Right ventricle myocardium superior (tissue), 1 donor: ENCODE results near the gene TTC4. TPM values are rescaled to one million over a fixed set of nuclear protein-coding genes. Genes with fewer than 3 reads are reported as not detected.
A peak's percentile ranks its signal among the peaks of the same experiment; 100 is the strongest.

ENCODE experiments used
- ATAC-seq: fragments of 200-7000 bp; cut with Tn5 transposase; one replicate; pipeline ENCODE4 v1.9.1; 2020; ENCODE audit warnings: mild to moderate bottlenecking; ENCODE audit not compliant: poor library complexity
- DNase-seq: peaks from one replicate; pipeline ENCODE4 v3.0.0-alpha.2; 2020
- intact Hi-C: fragments of 100-400 bp; cut with DNase I; formaldehyde crosslinking; loops from one replicate; pipeline ENCODE4 v1.11.2; 2022
- long read RNA-seq: library from polyadenylated mRNA; unstranded; transcript quantifications from one replicate; pipeline ENCODE4 v2.0.0, GENCODE V29; 2021
- total RNA-seq: library from RNA; stranded (reverse); fragmentation: NEBNext Ultra II Directional; extraction: Animal tissue kit (Norgen Biotek cat#: 25700); gene quantifications from one replicate; pipeline ENCODE4 v1.2.1, GENCODE V29; 2021
- donor health status: DM: no; HTN: yes; CAD: no; lungs with severe emphysema.

TTC4 gene, protein sequence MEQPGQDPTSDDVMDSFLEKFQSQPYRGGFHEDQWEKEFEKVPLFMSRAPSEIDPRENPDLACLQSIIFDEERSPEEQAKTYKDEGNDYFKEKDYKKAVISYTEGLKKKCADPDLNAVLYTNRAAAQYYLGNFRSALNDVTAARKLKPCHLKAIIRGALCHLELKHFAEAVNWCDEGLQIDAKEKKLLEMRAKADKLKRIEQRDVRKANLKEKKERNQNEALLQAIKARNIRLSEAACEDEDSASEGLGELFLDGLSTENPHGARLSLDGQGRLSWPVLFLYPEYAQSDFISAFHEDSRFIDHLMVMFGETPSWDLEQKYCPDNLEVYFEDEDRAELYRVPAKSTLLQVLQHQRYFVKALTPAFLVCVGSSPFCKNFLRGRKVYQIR
- 14.8 TPM for total RNA-seq
- long read RNA-seq, transcript TTC4-201 (10 exons, 2,395 nt) = major isoform, 62 of 67 reads
- long read RNA-seq, partial matches to known transcripts = 0 of 67 reads
- long read RNA-seq, other reads (novel, unspliced or antisense) = 5 of 67 reads

- ATAC-seq = peak; percentile 100
- intact Hi-C loops = no loop called here
Measured at GRCh38 chr1:54715493-54716298, at the start of gene TTC4. TSS of gene TTC4 (plus strand) at chr1:54715861. CDS start at chr1:54715909, 48 bp downstream.

GRCh38 chr1:54666333-54666732 is 49.3 kb upstream of the TTC4 start:
- DNase-seq (no peak), ATAC-seq (no peak)
- intact Hi-C loops = no loop called here

More at GRCh38 chr1:54715493-54716298, at the start of gene TTC4:
- DNase-seq = peak; percentile 90

GRCh38 chr1:54667797-54668196 is 47.9 kb upstream of the TTC4 start:
- ATAC-seq (no peak), DNase-seq (no peak)
- intact Hi-C loops = no loop called here

- no peak for ATAC-seq
- intact Hi-C loops = no loop called here
- no peak for DNase-seq
Measured at GRCh38 chr1:54668567-54668966, 47.1 kb upstream of the TTC4 start.

- intact Hi-C loops = no loop called here
- no peak for DNase-seq
- peak; percentile 38 for ATAC-seq
Measured at GRCh38 chr1:54671985-54672608, 43.6 kb upstream of the TTC4 start.

DNA sequence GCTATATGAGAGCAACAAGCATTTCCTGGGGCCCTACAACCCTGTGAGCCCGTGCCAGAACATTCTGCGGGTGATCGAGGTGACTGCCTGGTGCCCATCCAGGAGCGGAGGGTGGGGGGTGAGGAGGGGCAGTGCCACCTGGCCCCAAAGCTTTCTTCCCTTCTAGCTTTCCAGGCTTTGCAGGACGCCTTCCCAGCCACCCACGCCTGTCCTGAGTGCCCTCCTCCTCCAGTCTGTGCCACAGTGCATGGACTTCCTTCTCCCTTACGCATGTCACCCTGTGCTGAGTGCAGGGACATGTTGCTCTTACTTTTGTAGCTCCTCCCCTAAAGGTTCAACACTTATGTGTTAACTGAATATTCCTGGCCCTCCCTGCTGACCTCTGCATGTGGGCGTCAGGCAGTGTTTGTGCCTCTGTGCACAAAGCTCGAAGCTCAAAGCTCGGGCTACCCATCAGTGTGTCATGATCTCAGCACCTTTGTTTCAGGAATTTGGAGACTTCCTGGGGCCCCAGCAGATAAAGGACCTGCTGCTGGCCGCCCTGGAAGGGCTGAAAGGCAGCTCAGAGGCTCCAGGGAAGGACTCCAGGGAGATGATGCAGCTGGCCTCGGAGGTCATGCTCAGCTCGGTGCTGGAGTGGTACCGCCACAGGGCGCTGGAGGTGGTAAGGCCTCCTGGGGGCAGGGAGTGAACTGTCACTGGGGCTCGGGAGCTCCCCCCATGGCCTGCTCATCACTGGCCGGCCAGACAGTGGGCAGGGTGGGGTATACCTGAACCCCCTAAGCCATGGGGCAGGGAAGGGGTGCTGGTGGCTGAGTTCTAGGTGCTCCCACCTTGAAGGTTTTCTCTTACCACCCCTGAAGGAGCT is 36.7 kb upstream of the TTC4 start:
- intact Hi-C loops = no loop called here
- ATAC-seq = no peak
- DNase-seq = no peak

DNA sequence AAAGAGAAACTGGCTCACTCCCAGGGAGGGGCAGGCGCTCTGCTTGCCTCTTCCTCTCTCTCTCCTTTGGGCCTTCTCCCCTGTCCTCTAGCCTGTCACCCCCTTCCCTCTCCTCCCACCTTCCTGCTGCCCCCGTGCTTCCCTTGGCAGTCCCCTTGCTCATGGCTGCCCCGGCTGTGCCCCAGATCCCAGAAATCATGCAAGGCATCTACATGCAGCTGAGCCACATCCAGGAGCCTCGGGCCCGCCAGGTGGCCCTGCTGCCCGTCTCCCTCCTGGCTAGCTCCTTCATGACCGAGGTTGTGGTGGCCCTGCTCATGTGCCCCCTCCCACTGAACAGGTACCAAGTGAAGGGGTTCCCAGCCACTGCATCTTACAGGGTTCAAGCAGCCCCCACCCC is 36.0 kb upstream of the TTC4 start:
- intact Hi-C loops = no loop called here
- ATAC-seq = no peak
- no peak for DNase-seq

- ATAC-seq = no peak
- intact Hi-C loops = no loop called here
- DNase-seq = no peak
Measured at GRCh38 chr1:54680387-54680786, 35.3 kb upstream of the TTC4 start.

- DNase-seq (no peak), ATAC-seq (no peak)
- intact Hi-C loops = no loop called here
Measured at GRCh38 chr1:54681358-54681757, 34.3 kb upstream of the TTC4 start.

DNA sequence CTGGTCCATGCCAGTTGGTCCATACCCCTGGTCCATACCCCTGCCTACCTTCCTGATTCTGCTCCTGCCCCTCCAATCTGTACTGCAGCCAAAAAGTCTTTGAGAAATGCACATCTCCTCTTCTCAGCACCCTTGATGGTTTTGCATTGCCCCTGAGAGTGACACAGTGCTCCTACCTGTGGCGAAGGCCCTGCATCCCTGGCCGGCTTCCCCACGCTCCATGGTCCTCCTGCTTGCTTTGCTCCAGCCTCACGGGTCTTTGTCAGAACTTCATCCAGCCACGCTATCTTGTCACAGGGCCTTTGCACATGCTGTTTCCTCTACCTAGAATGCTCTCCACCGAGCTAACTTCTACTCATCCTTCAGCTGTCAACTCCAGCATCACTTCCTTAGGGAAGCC is 32.2 kb upstream of the TTC4 start:
- no peak for ATAC-seq
- DNase-seq = no peak
- intact Hi-C loops = no loop called here

DNA sequence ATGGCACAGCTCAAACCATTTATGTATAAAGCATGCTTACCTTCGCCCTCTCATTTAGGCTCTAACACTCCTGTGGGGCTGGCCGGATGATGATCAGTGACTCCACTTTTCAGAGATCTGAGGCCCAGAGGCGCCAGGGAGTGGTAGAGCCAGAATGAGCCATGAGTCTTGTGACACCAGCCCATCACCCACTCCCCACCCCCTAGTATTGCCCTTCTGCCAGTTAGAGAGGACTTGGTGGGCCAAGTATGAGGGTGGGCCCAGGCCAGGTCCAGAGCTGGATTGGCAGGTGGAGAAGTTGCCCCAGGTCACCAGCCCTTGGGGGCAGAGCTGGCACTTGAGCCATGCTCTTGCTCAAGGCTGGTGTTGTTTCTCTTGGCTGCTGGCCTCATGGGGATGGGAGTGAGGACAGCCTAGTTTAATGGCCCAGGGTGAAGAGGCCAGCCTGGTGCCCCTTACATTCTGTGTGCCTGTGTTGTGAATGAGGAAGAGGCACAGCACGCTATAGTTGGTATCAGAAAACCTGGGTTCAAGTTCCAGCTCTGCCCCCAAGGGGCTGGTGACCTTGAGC is 30.2 kb upstream of the TTC4 start:
- DNase-seq (no peak), ATAC-seq (no peak)
- intact Hi-C loops = no loop called here

- intact Hi-C loops = no loop called here
- DNase-seq = no peak
- no peak for ATAC-seq
Measured at GRCh38 chr1:54686155-54686554, 29.5 kb upstream of the TTC4 start.

DNA sequence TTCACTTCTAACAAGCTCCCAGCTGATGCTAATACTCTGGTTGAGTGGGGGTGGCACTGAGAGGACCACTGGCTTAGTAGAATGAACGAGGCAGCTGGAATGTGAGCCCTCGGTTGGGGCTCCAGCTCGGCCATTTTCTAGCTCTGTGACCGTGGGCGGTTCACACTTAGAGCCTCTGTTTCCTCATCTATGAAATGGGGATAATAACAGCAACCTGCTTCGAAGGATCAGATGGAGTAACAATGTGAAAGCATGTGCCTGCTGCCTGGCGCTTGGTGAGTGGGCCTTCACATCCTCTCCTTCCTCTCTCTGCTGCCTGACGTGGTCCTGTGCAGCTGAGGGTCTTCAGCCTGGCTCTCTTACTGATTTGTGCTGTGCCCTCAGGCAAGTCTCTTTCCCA is 20.9 kb upstream of the TTC4 start:
- intact Hi-C loops = no loop called here
- no peak for ATAC-seq
- DNase-seq = no peak

- DNase-seq = no peak
- intact Hi-C loops = no loop called here
Measured at GRCh38 chr1:54695221-54695620, 20.4 kb upstream of the TTC4 start.

DNA sequence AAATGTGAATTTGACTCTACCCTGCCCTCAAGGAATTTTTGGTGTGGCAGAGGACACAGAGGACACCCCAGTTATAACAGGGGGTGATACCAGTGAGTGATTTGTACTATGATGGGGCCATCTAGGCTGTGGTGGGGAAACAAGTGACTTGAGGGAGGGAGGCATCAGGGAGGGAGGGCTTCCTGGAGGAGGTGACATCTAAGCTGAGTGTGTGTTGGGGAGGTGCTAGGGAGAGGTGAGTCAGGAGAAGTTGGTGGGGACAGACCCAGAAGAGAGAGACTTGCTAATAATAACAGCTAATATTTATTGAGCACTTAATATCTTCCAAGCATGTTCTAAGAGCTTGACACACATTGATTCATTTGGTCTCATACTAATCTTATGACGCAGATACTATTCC is 19.9 kb upstream of the TTC4 start:
- no peak for ATAC-seq
- intact Hi-C loops = no loop called here
- no peak for DNase-seq

More at GRCh38 chr1:54695221-54695620, 20.4 kb upstream of the TTC4 start:
- no peak for ATAC-seq

DNA sequence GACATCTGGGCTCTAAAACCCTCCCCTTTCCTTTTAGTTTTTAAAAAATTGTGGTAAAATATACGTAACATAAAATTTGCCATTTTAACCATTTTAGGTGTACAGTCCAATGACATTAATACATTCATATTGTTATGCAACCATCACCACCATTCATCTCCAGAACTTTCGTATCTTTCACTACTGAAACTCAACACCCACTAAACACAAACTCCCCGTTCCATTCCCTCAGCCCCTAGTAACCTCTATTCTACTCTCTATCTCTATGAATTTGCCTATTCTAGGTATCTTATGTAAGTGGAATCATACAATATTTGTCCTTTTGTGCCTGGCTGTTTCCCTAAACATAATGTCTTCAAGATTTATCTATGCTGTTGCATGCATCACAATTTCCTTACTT is 19.4 kb upstream of the TTC4 start:
- no peak for ATAC-seq
- intact Hi-C loops = no loop called here
- no peak for DNase-seq

GRCh38 chr1:54697896-54698295 is 17.8 kb upstream of the TTC4 start:
- ATAC-seq (no peak), DNase-seq (no peak)
- intact Hi-C loops = no loop called here

DNA sequence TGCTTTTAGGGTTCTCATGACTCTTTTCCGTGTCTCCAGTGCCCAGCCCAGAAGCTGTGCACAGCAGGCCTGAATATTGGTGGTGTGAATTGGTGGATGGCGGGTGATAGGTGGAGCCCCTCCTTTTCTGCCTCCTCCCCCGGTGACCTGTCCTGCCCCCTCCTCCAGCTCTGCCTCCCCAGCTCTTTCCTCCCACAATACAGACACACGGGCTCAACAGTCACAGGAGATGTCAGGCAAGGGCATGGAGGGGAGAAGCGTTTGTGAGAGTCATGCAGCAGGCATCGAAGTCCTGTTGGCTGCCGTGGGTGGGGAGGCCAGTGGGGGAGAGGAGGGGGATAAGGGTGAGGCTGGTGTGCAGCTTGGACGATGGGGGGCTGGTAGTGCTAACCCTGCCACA is 17.3 kb upstream of the TTC4 start:
- DNase-seq (no peak), ATAC-seq (no peak)
- intact Hi-C loops = no loop called here
